ENCODE measurements around the gene PKN3.
A peak's percentile ranks its signal among the peaks of the same experiment; 100 is the strongest.

Gene PKN3

GRCh38 chr9:128716581-128717254 lies 14.4 kb downstream of the PKN3 start:
- no peak for DNase-seq (ENCODE audit: low read depth in 2 of 2)

DNA sequence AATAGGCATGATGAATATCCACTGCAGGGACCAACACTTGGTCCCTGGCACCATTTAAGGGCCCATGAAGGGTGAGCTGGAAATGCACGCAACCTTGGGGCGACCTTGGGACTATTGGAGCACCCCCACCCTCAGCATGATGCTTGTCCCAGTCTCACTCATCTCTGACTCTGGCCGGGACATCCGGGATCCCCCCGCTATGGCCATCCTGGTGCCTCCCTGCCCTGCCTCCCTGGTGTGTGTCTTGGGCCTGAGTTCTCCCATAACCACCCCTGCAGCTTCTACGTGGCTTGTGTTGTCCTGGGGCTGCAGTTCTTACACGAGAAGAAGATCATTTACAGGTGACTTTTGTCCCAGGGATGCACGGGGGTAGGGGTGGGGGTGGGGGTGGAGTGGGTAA lies 15.7 kb downstream of the PKN3 start:
- no peak for DNase-seq (ENCODE audit: low read depth in 2 of 2)

DNA sequence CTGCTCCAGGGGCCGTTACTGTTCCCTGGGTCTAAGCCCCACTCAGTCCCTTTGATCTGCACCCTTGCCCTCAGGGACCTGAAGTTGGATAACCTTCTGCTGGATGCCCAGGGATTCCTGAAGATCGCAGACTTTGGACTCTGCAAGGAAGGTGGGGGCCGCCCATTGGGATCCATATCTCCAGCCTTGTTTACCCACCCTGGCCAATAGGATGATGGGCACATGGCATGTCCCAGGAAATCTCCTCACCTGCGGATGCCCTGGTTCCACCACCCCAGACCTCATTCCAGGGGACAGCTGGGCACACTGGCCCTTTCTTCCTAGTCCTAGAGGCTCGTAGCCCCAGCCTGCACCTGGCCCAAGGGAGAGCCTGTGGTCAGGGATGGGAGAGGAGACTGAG lies 16.2 kb downstream of the PKN3 start:
- DNase-seq (ENCODE audit: low read depth in 2 of 2): no peak

- DNase-seq (ENCODE audit: low read depth in 2 of 2): no peak
Measured at GRCh38 chr9:128719919-128720605, 17.8 kb downstream of the PKN3 start.

- no peak for DNase-seq (ENCODE audit: low read depth in 2 of 2)
Measured at GRCh38 chr9:128720841-128721486, 18.7 kb downstream of the PKN3 start.

DNA sequence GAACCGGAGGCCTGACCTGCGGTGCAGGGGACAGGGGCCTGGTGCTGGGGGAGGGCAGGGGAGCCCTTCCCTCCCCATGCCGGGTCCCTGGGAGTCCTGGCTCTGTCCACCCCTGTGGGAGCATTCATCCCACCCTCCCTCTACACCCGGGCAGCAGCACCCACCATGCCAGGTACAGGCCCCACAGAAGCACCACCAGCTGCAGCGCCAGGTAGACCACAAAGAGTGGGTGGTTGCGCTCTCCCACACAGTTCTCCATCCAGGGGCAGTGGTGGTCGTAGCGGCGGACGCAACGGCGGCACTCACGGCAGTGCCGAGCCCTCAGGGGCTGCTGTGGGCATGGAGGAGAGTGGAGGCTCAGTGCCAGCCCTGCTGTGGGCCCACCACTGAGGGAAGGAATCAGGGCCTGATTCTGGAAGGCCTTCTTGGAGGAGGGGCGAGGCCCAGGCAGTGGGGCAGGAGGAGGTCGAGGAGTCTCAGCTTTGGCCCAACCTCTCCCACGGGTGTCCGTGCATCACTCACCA lies 19.2 kb downstream of the PKN3 start:
- DNase-seq (ENCODE audit: low read depth in 2 of 2): no peak

DNA sequence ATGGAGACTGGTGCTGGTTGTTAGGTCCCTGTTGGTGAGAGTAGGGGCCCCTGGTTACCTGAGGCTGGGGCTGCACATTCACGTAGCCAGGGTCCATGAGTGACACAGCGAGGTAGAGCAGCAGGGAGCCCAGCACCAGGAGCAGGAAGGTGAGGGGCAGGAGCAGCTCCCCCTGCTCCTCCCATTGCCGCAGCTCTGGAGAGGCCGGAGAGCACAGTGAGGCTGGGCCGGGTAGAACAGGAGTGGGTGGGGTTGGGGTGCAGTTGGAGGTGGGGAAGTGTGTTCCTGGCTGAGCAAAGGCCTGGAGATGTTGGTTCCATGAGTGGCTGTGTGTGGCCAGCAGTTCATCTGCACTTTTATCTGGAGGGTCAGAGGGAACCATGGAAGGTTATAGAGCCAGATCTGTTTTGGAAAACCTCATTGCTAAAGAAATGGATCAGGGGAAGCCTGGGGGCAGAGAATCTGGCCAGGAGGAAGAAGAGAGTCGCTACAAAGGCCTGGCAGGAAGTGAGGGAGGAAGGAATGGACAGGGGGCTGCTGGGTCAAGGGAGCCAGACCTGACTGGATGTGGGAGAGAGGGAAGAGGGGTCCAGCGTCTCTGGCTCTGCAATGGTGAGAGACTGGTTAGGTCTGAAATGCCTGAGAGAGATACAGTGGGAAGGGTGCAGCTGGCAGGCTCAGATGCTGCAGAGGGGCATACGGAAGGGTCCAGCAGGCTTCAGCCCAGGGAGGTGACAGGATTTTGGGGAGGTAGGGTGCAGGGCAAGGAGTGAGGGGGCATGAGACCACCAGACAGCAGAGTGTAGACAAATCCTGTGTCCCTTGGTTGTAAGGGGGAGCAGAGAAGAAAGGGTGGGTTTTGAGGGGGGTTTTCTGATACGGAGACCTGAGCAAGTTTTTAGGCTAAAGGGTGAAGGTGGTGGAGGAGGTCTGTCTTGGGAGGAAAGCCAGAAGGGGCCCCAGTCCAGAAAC lies 20.4 kb downstream of the PKN3 start:
- no peak for DNase-seq (ENCODE audit: low read depth in 2 of 2)

DNA sequence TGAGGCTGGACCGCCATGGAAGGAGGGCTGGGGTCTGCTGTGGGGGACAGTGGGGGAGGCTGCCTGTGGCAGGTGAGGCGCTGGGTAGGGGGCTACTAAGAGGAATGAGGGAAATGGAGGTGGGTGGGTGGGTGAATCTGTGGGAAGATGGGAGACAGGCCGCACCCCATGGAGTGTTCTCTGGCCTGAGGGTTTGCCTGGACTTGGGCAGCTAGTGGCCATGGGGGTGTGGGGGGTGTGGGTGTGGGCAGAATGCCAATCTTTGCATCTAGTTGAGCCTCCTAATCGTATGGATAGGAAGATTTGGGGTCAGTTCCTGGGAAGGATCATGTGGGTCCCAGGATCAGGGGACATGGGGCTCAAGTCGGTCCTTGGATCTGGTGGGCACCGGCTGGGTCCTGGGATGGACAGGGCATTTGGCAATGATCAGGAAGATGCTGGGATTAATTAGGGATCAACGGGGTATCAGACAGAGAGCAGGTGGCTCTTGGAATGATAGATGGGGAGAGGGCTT lies 21.1 kb downstream of the PKN3 start:
- DNase-seq (ENCODE audit: low read depth in 2 of 2): no peak

GRCh38 chr9:128723866-128724743 lies 21.8 kb downstream of the PKN3 start, which contains the start of gene ZDHHC12:
TSS of gene ZDHHC12 (minus strand) at chr9:128724127. CDS start at chr9:128724093, 34 bp downstream.
- peak; percentile 95 to 99 for DNase-seq (ENCODE audit: low read depth in 2 of 2)

DNA sequence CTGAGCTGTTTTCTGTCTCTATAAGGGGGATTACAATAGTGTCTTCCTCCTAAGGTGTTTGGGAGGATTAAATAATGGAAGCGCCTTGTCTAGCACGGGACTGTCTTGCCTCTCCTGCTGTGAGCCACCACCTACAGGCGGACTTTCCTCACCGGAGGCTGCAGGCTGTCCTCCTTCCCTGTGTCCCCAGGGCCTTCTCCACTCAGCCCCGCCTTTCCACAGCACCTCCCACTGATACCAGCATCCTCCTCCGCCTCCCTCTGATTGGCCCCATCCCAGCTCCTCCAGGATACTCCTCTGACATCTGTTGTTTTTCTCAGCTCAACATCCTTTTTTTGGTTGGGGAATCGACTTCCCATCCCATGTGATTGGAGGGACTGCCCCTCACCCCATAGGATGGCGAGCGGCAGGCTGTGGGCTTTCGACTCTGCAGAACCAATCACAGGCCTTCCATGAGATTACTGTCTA lies 22.5 kb downstream of the PKN3 start:
- no peak for DNase-seq (ENCODE audit: low read depth in 2 of 2)

DNA sequence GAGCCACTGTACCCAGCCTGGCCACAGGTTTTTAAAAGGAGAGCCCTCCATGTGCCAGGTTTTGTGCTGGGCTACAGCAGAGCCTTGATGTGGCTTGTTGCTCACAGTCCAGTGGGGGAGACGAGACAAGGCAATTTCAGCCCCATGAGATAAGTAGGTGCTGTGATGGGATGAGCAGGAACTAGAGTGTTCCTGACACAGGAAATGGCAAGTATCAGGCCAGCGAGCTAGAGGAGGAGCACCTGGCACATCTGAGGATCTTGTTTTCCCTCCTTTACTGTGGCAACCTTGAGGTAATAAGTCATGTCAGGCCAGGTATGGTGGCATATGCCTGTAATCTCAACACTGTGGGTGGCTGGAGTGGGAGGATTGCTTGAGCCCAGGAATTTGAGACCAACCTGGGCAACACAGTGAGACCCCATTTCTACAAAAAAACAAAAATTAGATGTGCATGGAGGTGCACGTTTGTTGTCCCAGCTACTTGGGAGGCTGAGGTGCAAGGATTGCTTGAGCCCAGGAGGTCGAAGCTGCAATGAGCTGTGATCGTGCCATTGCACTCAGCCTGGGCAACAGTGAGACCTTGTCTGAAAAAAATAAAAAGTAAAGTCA lies 25.4 kb downstream of the PKN3 start:
- DNase-seq (ENCODE audit: low read depth in 2 of 2): no peak

DNA sequence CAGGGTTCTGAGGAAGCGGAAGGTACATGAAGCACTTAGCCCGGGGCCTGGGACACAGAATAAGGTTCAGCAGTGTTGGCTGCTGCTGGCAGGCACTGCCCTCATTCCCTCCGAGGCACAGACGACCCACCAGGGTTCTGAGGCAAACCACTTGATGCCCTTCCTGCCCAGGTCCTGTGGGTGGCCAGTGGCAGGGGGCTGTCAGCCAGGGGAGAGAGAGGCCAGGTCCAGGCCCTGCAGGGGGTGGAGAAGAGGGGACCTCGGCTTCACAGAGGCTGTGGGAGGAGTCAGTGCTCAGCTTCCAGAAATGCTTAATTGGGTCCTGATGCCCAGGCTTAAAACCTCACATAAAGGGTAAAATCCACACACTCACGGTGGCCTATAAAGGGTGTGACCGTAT lies 26.0 kb downstream of the PKN3 start:
- no peak for DNase-seq (ENCODE audit: low read depth in 2 of 2)

DNA sequence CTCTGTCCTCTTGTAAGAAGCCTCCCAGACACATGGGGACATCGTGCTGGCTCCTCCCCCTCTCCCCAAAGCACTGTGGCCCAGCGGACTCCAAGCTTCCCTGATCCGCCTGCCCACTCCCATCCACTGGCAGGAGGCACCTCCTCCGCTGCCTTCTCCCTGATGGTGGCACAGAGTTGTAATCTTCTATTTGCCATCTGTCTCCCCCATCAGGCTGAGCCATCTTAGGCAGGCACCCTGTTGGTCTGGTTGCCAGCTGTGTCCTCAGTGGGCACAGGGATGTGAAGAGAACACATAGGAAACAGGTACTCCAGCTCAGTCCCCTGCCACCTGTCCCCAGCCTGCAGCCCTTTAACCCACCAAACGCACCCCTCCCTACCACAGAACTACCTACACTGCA lies 27.0 kb downstream of the PKN3 start:
- DNase-seq (ENCODE audit: low read depth in 2 of 2): no peak

DNA sequence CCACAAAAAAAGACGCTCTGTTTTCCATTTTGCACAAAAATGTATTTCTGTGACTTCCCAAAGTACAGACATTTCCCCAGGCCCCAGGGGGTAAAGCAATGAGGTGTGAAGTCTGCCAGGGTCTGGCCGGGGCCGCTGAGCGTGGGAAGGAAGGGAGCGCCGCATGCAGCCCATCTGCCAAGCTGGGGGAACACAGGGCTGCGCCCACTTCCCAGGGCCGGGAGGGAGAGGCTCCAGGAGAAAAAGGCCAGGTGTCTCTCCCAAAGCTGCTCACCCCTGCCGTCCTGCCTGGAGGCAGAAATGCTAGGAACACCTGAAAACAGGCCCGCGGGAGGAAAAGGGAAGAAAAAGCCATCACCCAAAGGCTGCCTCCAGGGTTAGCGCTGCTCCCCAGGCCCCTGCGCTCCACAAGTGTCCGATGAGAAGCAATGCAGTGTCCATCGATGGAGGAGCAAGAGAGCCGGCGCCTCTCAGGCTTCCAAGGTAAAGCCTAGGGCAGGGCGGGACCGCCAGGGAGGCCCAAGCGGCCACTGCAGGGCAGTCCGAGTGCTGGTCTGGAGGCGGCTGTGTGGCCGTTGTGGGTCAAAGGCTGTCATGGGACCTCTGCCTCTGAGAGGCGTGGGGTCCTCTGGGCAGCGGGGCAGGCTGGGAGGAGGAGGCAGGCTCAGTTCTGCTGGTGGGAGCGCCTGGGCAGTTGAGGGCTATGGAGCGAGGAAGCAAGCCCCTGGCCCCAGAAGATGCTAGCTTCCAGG lies 27.6 kb downstream of the PKN3 start:
- no peak for DNase-seq (ENCODE audit: low read depth in 2 of 2)

- DNase-seq (ENCODE audit: low read depth in 2 of 2): no peak
Measured at GRCh38 chr9:128731093-128731492, 28.8 kb downstream of the PKN3 start.

- DNase-seq (ENCODE audit: low read depth in 2 of 2): no peak
Measured at GRCh38 chr9:128731691-128732090, 29.4 kb downstream of the PKN3 start.

DNA sequence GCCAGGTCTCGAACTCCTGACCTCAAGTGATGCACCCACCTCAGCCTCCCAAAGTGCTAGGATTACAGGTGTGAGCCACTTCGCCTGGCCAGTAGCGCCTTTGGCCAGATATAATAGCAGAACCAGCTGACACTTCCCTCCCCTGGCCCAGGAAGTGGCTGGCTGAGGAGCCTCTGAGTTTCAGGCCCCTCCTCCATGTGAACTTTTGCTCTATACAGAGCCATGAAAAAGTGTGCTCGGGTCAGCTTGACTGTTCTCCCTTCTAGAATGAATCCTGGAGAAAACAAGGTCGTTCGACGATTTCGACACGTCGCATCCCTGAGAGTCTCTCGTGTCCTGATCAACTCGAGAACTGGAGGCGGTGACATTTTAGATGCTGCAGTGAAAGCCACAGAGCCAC lies 30.3 kb downstream of the PKN3 start:
- no peak for DNase-seq (ENCODE audit: low read depth in 2 of 2)

DNA sequence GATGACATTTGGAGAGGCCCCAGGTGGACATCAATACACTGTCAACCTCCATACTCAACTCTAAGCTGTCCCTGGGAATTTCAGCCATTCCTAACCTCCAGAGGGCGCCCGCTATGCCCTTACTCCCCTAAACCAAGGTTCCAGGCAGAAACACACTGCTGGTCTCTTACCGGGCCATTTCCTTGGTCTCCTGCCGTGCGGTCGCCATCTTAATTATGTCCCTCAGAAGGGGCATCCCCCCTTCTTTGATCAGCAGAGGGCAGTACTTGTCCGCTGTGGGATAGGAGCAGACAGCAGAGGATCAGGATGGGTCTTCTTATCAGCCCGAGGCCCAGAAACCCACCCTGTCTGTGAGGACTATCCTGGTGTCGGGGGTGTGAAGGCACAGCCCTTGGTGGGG lies 31.0 kb downstream of the PKN3 start:
- no peak for DNase-seq (ENCODE audit: low read depth in 2 of 2)

DNA sequence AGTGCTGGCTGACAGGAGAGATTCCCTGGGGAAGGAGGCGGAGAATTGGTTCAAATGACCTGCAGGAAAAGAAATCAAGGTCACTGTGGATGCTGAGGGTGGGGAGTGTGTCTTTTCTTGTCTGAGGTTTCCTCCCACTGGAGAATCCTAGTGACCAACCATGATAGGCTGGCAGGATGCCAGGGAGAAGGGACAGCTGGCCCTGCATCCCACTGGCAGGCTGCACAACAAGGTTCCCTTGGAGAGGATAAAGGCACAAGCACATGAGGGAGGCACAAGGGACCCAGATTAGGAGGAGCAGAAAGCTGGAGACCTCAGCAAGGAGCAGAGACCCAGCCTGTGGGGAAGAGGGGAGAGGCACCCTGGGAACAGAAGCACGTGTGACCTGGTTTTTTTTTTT lies 33.1 kb downstream of the PKN3 start:
- no peak for DNase-seq (ENCODE audit: low read depth in 2 of 2)
